ENCODE measurements around the gene RGSL1. TPM values are rescaled to one million over a fixed set of nuclear protein-coding genes. Genes with fewer than 3 reads are reported as not detected.

Gene RGSL1
- total RNA-seq, 2 experiments from 2014 or later, result not detected

- DNase-seq (no peak), ATAC-seq (ENCODE audit: poor library complexity) (no peak)
- ChIA-PET POLR2A (no interaction called here), CTCF (no interaction called here)
- H3K4me3 Mint-ChIP-seq, result no peak overlapping the region
- no peak overlapping the region for H3K27ac Mint-ChIP-seq
- H3K4me1 ChIP-seq (ENCODE audit: insufficient read depth, low read length), result no peaks in the 10 kb centered on the region
- no peaks in the 10 kb centered on the region for H3K27me3 ChIP-seq (ENCODE audit: control insufficient read depth in 1 of 2, insufficient read depth in 2 of 2, low read length in 2 of 2)
- H3K4me3 ChIP-seq (ENCODE audit: low read length), result no peak overlapping the region
- H3K9me3 Mint-ChIP-seq, result no peaks in the 10 kb centered on the region
- H3K36me3 ChIP-seq (ENCODE audit: insufficient read depth, low read length), result no peaks in the 10 kb centered on the region
- H3K4me1 Mint-ChIP-seq (ENCODE audit: low read depth), result no peaks in the 10 kb centered on the region
- H3K36me3 Mint-ChIP-seq (ENCODE audit: low read depth), result no peaks in the 10 kb centered on the region
- H3K9me3 ChIP-seq (ENCODE audit: control insufficient read depth in 1 of 2, insufficient read depth in 1 of 2, low read length in 2 of 2), result peaks cover 0 to under 1% of the 10 kb centered on the region in 2 experiments
- intact Hi-C loops (cut with DNase I, micrococcal nuclease), result no loop called here
- no peak for TF ChIP-seq CTCF (IDR thresholded peaks at IDR 0.05)
- H3K27ac ChIP-seq (ENCODE audit: low read depth in 1 of 2, low read length in 2 of 2), result no peak overlapping the region
- peaks cover 7% of the 10 kb centered on the region for H3K27me3 Mint-ChIP-seq
Observed at GRCh38 chr1:182484067-182484466, 34.1 kb downstream of the RGSL1 start.

- ATAC-seq (ENCODE audit: poor library complexity), result peak; percentile 29
- H3K27ac Mint-ChIP-seq, result no peak overlapping the region
- H3K4me1 ChIP-seq (ENCODE audit: insufficient read depth, low read length), result no peaks in the 10 kb centered on the region
Observed at GRCh38 chr1:182484531-182485257, 34.7 kb downstream of the RGSL1 start.

GRCh38 chr1:182485861-182486260 is 35.9 kb downstream of the RGSL1 start:
- H3K27ac Mint-ChIP-seq, result no peak overlapping the region
- no peak for TF ChIP-seq CTCF (IDR thresholded peaks at IDR 0.05)
- H3K27me3 Mint-ChIP-seq, result peaks cover 7% of the 10 kb centered on the region
- Histone ChIP-seq H3K4me1 (ENCODE audit: insufficient read depth, low read length) (no peaks in the 10 kb centered on the region), H3K4me3 (ENCODE audit: low read length) (no peak overlapping the region), H3K27ac (ENCODE audit: low read depth in 1 of 2, low read length in 2 of 2) (no peak overlapping the region), H3K9me3 (ENCODE audit: control insufficient read depth in 1 of 2, insufficient read depth in 1 of 2, low read length in 2 of 2) (no peaks in the 10 kb centered on the region), H3K27me3 (ENCODE audit: control insufficient read depth in 1 of 2, insufficient read depth in 2 of 2, low read length in 2 of 2) (no peaks in the 10 kb centered on the region), H3K36me3 (ENCODE audit: insufficient read depth, low read length) (no peaks in the 10 kb centered on the region)
- ATAC-seq (ENCODE audit: poor library complexity), result no peak
- H3K9me3 Mint-ChIP-seq, result no peaks in the 10 kb centered on the region
- ChIA-PET POLR2A (no interaction called here), CTCF (no interaction called here)
- intact Hi-C loops (cut with DNase I, micrococcal nuclease), result no loop called here
- H3K36me3 Mint-ChIP-seq (ENCODE audit: low read depth), result no peaks in the 10 kb centered on the region
- H3K4me1 Mint-ChIP-seq (ENCODE audit: low read depth), result no peaks in the 10 kb centered on the region
- no peak for DNase-seq
- no peak overlapping the region for H3K4me3 Mint-ChIP-seq

More at GRCh38 chr1:182484531-182485257, 34.7 kb downstream of the RGSL1 start:
- ChIA-PET POLR2A (no interaction called here), CTCF (no interaction called here)
- H3K4me3 ChIP-seq (ENCODE audit: low read length), result no peak overlapping the region
- Mint-ChIP-seq H3K4me1 (ENCODE audit: low read depth) (no peaks in the 10 kb centered on the region), H3K36me3 (ENCODE audit: low read depth) (no peaks in the 10 kb centered on the region), H3K27me3 (peaks cover 7% of the 10 kb centered on the region), H3K4me3 (no peak overlapping the region), H3K9me3 (no peaks in the 10 kb centered on the region)
- H3K9me3 ChIP-seq (ENCODE audit: control insufficient read depth in 1 of 2, insufficient read depth in 1 of 2, low read length in 2 of 2), result no peaks in the 10 kb centered on the region
- no peaks in the 10 kb centered on the region for H3K36me3 ChIP-seq (ENCODE audit: insufficient read depth, low read length)
- TF ChIP-seq CTCF (IDR thresholded peaks at IDR 0.05), result no peak
- no peak overlapping the region for H3K27ac ChIP-seq (ENCODE audit: low read depth in 1 of 2, low read length in 2 of 2)
- intact Hi-C loops (cut with DNase I, micrococcal nuclease), result no loop called here
- peak in 3 of 14 experiments; percentile 13 to 37 (median 25) for DNase-seq
- no peaks in the 10 kb centered on the region for H3K27me3 ChIP-seq (ENCODE audit: control insufficient read depth in 1 of 2, insufficient read depth in 2 of 2, low read length in 2 of 2)

Data from CD4-positive, alpha-beta T cell (primary cell).